Activated T-cell treated with anti-CD3 and anti-CD28 coated beads, Interleukin-2, amount 50 U/mL, for 72 hours (primary cell): ENCODE measurements around the gene KIF1B. TPM values are rescaled to one million over a fixed set of nuclear protein-coding genes. Genes with fewer than 3 reads are reported as not detected.
"Not testable (repeated sequence)": the region's sequence is repeated elsewhere in the genome, so short reads cannot be mapped to it uniquely, and the experiment has no call there.

ENCODE experiments used
- ATAC-seq, 2 donors: fragments of 150-1000 bp; cut with Tn5 transposase; replicated peaks in 1 of 2; 2 replicates each; pipeline ENCODE4 v1.10.0; 2021; ENCODE audit warnings: moderate library complexity in 2 of 2, mild to moderate bottlenecking in 1 of 2
- DNase-seq, 2 donors: peaks; one replicate each; pipeline ENCODE4 v3.0.0; 2021 to 2022; ENCODE audit warnings: mixed read lengths in 1 of 2
- H3K27ac Mint-ChIP-seq: one replicate; pipeline ENCODE4 v1.8.0; 2022; ENCODE audit warnings: mild to moderate bottlenecking, moderate library complexity, mixed read lengths
- H3K27me3 Mint-ChIP-seq: one replicate; pipeline ENCODE4 v1.8.0; 2022; ENCODE audit warnings: low read depth, mixed read lengths
- H3K36me3 Mint-ChIP-seq, 2 donors: one replicate each; pipeline ENCODE4 v1.8.0; 2022; ENCODE audit warnings: mixed read lengths in 2 of 2, mild to moderate bottlenecking in 1 of 2; ENCODE audit not compliant: insufficient read depth in 2 of 2
- H3K4me1 Mint-ChIP-seq: one replicate; pipeline ENCODE4 v1.8.0; 2022; ENCODE audit warnings: low read depth, mixed read lengths
- H3K4me3 Mint-ChIP-seq, 2 donors: one replicate each; pipeline ENCODE4 v1.8.0; 2022; ENCODE audit warnings: mild to moderate bottlenecking in 2 of 2, mixed read lengths in 2 of 2, moderate library complexity in 2 of 2
- H3K9me3 Mint-ChIP-seq, 2 donors: one replicate each; pipeline ENCODE4 v1.8.0; 2022; ENCODE audit warnings: mixed read lengths in 2 of 2
- total RNA-seq, 2 donors: library from RNA; stranded (reverse); gene quantifications; one replicate each; pipeline ENCODE4 v1.2.3, GENCODE V29; 2022

The KIF1B gene
- total RNA-seq, 2 donors from 2014 or later, result 12.5 to 16.6 TPM

DNA sequence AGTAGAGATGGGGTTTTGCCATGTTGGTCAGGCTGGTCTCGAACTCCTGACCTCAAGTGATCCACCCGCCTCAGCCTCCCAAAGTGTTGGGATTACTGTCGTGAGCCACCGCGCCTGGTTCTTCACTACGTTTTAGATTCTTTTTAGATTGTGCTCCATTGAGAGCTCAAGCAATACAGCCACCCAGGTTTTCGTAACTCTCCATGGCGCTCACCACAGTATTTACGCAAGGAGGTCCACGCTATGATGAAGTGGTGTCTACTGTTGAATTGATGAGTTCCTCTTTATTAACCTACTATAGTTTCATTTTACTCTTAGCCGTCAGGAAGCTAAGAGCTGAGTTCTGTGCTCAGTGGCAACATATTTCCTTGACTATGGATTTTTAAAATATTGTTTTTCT, 1.8 kb upstream of the KIF1B start:
- Mint-ChIP-seq H3K27me3 (peaks cover 9% of the 10 kb centered on the region), H3K27ac (no peak overlapping the region), H3K4me3 (peak overlapping the region; percentile 43 to 48), H3K36me3 (no peaks in the 10 kb centered on the region), H3K4me1 (peaks cover 31% of the 10 kb centered on the region), H3K9me3 (no peaks in the 10 kb centered on the region)
- ATAC-seq (no peak), DNase-seq (no peak)

DNA sequence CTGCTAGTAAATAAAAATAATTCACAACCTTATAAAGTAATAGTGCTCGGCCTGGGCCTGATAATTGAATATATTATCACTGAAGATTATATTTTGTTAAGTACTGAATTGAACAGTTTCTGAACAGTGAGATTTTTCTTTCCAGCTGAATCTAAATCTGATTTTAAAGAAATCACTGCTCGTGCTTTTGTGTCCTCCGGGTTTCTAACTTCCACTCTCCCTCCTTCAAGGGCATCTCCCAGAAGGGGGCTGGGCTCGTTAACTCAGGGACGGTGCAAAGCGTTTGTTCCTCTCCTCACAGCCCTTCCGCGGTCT, 823 bp upstream of the KIF1B start:
- Mint-ChIP-seq H3K4me1 (peaks cover 34% of the 10 kb centered on the region), H3K27me3 (peaks cover 9% of the 10 kb centered on the region), H3K36me3 (no peaks in the 10 kb centered on the region), H3K4me3 (peak overlapping the region; percentile 96 to 99), H3K9me3 (no peaks in the 10 kb centered on the region), H3K27ac (peak overlapping the region; percentile 77)
- no peak for DNase-seq
- no peak for ATAC-seq

DNA sequence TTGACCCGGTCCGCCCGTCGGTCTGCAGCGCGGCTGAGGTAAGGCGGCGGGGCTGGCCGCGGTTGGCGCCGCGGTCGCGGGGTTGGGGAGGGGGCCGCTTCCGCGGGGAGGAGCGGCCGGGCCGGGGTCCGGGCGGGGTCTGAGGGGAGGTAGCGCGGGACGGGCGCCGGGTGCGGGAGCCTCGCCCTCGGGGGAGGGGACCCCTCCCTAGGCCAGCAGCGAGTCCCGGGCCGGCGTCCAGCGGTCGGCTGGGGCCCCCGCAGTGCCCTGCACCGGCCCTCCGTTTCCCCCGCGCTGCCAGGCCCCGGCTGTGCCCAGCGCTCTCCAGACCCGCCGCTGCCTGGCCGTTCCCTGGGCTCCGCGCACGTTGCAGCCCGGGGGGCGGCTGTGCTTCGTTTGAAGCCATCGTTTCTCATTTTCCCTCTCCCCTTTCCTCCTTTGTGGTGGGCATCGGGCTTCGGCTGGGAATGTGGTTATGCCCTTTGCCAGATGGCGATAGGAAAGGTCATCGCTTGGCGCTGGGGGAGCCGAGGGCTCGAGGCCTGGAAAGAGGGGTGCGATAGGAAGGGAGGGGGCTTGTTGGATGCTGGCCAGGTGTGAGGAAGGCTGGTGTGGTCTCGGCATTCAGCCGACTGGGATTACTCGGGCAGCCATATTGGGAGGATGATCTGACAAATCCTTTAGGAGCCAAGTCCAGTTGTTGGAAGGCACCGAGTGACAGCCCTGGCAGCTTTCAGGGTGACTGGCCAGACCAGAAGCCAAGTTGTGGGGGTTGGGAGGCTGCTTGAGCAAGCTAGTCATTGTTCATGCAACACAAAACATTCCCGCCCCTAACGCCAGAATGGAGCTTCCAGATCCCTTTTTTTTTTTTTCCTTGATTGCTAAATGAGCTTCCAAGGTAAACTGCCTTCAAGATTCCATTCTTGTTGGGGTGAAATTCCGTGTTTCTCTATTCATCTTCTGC, 753 bp downstream of the KIF1B start:
- Mint-ChIP-seq H3K4me3 (peak overlapping the region; percentile 73 to 75), H3K36me3 (no peaks in the 10 kb centered on the region), H3K9me3 (no peaks in the 10 kb centered on the region), H3K4me1 (peaks cover 43% of the 10 kb centered on the region), H3K27me3 (peaks cover 9% of the 10 kb centered on the region), H3K27ac (peak overlapping the region; percentile 40)
- ATAC-seq (peak in 1 of 2 donors; percentile 5), DNase-seq (peak; percentile 37 to 42)

DNA sequence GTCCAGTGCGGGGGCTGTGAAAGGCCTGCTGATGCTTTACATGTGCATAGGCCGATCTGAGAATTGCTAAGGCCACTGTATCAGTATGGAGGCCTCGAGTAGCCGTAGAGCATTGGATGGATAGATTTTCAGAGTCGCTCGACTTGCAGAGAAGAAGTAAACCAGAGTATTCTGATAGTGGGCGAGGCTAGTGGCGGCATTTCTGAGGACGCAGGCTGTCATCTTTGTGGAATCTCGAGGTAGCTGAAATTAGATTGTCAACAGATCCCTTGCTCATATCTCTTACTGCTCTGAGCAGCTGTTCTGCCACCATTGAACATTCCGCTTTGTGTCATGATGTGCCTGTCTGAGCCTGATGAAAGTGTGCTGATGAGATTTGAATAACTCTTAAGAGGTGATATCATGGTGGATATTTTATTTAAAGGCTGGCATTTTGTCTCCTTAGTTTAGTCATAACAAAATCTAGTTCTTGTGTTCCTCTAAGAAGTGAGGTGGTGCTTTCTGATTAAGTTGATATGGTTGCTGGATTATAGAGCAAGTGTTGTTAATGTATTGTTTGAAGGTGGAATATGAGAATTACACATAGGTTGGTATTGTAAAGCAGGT, 1.5 kb downstream of the KIF1B start:
- Mint-ChIP-seq H3K27ac (peak overlapping the region; percentile 40), H3K4me1 (peaks cover 51% of the 10 kb centered on the region), H3K27me3 (peaks cover 9% of the 10 kb centered on the region), H3K36me3 (no peaks in the 10 kb centered on the region), H3K4me3 (peak overlapping the region; percentile 73 to 75), H3K9me3 (no peaks in the 10 kb centered on the region)
- ATAC-seq (peak in 1 of 2 donors; percentile 8), DNase-seq (peak in 1 of 2 donors; percentile 9)

DNA sequence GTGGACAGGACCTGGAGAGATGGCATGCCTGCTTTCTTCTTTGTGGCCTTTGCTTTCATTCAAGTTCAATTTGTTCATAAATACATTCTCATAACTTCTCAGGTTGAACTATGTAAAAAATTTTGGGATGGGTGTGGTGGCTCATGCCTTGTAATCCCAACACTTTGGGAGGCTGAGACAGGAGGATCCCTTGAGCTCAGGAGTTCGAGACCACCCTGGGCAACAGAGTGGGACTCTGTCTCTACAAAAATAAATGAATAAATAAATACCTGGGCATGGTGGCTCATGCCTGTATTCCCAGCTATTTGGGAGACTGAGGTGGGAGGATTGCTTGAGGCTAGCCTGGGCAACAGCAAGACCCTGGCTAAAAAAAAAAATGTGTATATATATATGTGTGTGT, 2.1 kb downstream of the KIF1B start:
- Mint-ChIP-seq H3K36me3 (no peaks in the 10 kb centered on the region), H3K27me3 (peaks cover 9% of the 10 kb centered on the region), H3K4me1 (peaks cover 53% of the 10 kb centered on the region), H3K4me3 (peak overlapping the region; percentile 73 to 75), H3K9me3 (no peaks in the 10 kb centered on the region), H3K27ac (peak overlapping the region; percentile 40)
- ATAC-seq (no peak), DNase-seq (no peak)

DNA sequence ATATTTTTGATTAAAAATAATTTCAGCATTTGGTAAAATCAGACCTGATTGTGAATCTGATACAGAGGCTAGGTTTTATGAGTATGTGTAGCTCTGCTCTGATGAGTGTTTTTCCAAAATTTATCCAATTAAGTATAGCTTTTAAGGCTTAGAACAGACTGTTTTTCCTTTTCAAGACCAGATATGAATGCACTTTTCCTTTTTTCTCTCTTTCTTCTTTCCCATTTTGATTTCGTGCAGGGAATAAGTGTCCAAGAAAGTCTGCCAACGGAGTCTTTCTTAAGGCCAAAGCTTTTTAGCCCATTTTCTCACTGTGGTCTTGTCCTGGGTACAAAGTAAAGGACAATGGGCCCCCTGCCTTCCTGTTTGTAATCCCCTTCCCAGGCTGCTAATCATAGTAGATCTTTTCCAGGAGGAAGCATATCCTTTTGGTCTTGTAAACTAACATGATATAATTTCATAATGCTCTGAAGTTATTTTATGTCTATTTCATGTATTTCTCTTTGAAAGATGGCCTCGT, 2.9 kb downstream of the KIF1B start:
- Mint-ChIP-seq H3K4me3 (peak overlapping the region in 1 of 2 donors; percentile 39), H3K27ac (no peak overlapping the region), H3K36me3 (no peaks in the 10 kb centered on the region), H3K9me3 (no peaks in the 10 kb centered on the region), H3K27me3 (peaks cover 9% of the 10 kb centered on the region), H3K4me1 (peaks cover 61% of the 10 kb centered on the region)
- DNase-seq (no peak), ATAC-seq (no peak)

DNA sequence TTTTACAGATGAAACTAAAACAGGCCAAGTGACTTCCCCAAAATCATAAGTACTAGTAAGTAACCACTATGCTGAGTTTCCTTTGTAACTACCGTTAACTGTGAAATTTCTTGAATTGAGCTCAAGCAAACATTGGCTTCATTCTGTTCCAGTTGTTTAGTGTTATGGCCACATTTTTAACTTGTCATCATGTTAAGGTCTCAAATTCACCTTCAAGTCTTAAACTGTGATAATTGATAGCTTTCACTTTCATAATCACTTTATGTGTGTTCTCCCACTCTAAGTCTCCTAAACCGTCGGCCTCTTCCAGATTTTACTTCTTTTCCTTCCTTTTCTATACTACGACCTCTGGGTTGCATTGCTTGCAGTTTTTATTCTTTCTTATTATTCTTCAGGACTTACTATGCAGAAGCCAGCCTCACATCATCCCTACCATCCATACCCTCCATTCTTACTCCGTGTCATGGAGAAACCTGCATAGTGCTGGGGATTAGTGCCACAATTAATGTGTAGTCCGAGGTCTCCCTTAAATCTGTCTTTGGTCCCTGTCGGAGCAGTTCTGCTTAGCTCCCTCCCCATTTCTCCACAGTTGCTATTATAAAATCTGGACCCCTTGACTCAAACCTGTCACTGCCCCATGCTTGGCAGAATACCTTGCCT, 5.8 kb downstream of the KIF1B start:
- ATAC-seq, result peak in 1 of 2 donors; percentile 28
- Mint-ChIP-seq H3K9me3 (no peaks in the 10 kb centered on the region), H3K4me1 (peaks cover 51% of the 10 kb centered on the region), H3K27me3 (no peaks in the 10 kb centered on the region), H3K4me3 (peak overlapping the region; percentile 42 to 76), H3K27ac (peak overlapping the region; percentile 20), H3K36me3 (no peaks in the 10 kb centered on the region)
- DNase-seq, result no peak

DNA sequence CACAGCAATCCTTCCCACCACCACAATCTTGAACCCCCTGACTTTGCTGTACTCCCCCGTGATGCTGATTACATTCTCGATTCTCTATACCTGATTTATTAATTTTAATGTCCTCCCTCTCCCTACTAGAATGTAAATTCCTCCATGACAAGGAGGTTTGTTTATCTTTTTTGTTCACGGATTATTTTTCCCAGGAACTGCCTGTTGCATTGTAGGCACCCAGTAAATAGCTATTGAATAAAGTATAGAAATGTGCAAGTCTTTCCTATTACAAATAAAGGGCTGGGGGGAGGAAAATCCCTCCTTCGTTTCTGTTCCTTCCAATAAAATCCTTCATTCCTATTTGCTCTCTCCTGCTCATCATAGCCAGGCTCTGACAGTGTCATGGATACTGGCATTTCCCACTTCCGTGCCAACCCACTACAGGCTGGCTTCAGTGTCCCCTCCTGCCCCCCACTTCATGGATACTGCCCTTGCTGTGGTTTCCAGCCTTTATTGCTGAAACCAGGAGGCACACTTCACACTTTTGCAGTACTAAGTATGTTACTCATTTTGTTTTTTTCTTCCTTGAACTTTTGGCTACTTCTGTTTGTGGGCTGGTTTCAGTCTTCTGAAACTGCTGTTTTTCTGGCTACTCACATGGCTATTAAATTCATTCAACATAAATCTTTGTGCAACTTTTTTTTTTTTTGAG, 7.5 kb downstream of the KIF1B start:
- Mint-ChIP-seq H3K36me3 (no peaks in the 10 kb centered on the region), H3K4me1 (peaks cover 37% of the 10 kb centered on the region), H3K9me3 (no peaks in the 10 kb centered on the region), H3K4me3 (peak overlapping the region; percentile 55 to 63), H3K27ac (peak overlapping the region; percentile 36), H3K27me3 (no peaks in the 10 kb centered on the region)
- peak; percentile 22 to 64 for ATAC-seq
- no peak for DNase-seq

DNA sequence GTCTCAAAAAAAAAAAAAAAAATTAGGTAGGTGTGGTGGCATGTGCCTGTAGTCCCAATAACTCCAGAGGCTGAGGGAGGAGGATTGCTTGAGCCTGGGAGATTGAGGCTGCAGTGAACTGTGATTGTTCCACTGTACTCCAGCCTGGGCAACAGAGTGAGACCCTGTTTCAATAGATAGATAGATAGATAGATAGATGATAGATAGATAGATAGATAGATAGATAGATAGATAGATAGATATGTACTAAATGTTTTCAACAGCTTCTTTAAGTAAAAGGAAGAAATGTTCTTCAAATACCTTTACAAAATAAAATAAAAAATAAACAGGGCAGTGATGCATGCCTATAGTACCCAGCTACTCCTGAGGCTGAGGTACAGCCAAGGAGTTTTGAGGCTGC, 9.8 kb downstream of the KIF1B start:
- H3K27me3 Mint-ChIP-seq, result no peaks in the 10 kb centered on the region
- no peak for ATAC-seq
- no peaks in the 10 kb centered on the region for H3K36me3 Mint-ChIP-seq
- H3K4me1 Mint-ChIP-seq, result peaks cover 30% of the 10 kb centered on the region
- no peak overlapping the region for H3K27ac Mint-ChIP-seq
- no peaks in the 10 kb centered on the region for H3K9me3 Mint-ChIP-seq
- no peak overlapping the region for H3K4me3 Mint-ChIP-seq
- no peak for DNase-seq

DNA sequence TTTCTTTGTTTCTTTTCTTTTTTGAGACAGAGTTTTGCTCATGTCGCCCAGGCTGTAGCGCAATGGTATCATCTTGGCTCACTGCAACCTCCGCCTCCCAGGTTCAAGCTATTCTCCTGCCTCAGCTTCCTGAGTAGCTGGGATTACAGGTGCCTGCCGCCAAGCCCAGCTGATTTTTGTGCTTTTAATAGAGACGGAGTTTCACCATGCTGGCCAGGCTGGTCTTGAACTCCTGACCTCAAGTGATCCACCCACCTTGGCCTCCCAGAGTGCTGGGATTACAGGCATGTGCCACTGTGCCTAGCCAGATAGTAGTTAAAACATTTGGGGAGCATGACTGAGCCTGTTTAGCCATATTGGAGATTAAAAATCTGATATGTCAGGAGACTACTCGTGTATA, 10.3 kb downstream of the KIF1B start:
- H3K9me3 Mint-ChIP-seq, H3K27ac Mint-ChIP-seq, H3K27me3 Mint-ChIP-seq, H3K4me3 Mint-ChIP-seq, DNase-seq, ATAC-seq, H3K36me3 Mint-ChIP-seq: not testable (repeated sequence)
- peaks cover 25% of the 10 kb centered on the region for H3K4me1 Mint-ChIP-seq

DNA sequence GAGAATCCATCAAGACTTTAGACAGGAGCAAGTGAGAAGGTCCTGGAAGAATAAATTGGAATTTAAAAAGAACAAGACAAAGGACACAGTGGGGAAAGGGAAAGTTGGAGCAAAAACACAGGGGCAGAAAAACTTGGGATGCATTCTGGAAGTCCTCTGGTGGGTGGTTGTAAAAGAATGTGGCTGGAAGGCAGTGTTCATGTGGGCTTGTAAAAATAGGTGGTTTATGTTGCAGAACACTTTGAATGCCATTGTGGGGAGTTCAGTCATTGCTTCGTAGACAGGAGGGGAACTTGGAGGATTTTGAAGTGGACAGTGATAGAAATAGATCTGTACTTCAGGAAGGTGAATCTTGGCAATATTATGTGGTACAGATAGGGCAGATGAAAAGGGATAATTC, 15.2 kb downstream of the KIF1B start:
- no peak for ATAC-seq
- H3K9me3 Mint-ChIP-seq, result no peaks in the 10 kb centered on the region
- H3K36me3 Mint-ChIP-seq, result no peaks in the 10 kb centered on the region
- no peak overlapping the region for H3K27ac Mint-ChIP-seq
- H3K4me1 Mint-ChIP-seq, result peaks cover 5% of the 10 kb centered on the region
- no peaks in the 10 kb centered on the region for H3K27me3 Mint-ChIP-seq
- DNase-seq, result no peak
- H3K4me3 Mint-ChIP-seq, result no peak overlapping the region

DNA sequence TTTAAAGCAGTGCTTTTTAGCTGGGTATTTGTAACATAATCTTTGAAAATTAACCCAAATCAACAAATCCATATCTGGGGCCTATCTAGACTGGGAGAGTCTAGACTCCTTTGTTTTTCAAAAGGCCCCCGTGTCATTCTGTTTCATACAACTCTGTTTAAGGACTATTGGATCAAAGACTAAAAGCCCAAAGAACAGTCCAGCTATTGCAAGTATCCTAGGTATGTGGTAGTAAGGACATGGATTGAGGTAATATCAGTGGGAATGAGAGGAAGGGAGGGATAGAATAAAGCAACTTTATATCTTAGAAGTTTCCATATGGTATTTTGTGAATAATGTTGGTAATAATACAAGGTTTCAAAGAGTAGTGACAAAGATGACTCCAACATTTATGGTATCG, 18.2 kb downstream of the KIF1B start:
- H3K36me3 Mint-ChIP-seq, result no peaks in the 10 kb centered on the region
- H3K27ac Mint-ChIP-seq, result no peak overlapping the region
- no peaks in the 10 kb centered on the region for H3K27me3 Mint-ChIP-seq
- no peaks in the 10 kb centered on the region for H3K9me3 Mint-ChIP-seq
- DNase-seq, result no peak
- peaks cover 5% of the 10 kb centered on the region for H3K4me1 Mint-ChIP-seq
- H3K4me3 Mint-ChIP-seq, result no peak overlapping the region
- ATAC-seq, result no peak
